Neuron (in vitro differentiated cells): Measurements from ENCODE around the gene MADD.
"Not testable (repeated sequence)": the region's sequence is repeated elsewhere in the genome, so short reads cannot be mapped to it uniquely, and the experiment has no call there.

Experiments used
- H2AFZ ChIP-seq: one replicate; pipeline ENCODE4 v1.6.1; 2013; ENCODE audit warnings: low read depth, mild to moderate bottlenecking, inconsistent platforms, low read length, moderate library complexity
- H3K27me3 ChIP-seq: one replicate; pipeline ENCODE4 v1.6.1; 2013; ENCODE audit warnings: low read length; ENCODE audit not compliant: insufficient read depth
- H3K36me3 ChIP-seq: one replicate; pipeline ENCODE4 v1.6.1; 2013; ENCODE audit warnings: low read length; ENCODE audit not compliant: insufficient read depth
- H3K4me1 ChIP-seq: one replicate; pipeline ENCODE4 v1.6.1; 2013; ENCODE audit warnings: low read length; ENCODE audit not compliant: insufficient read depth
- H3K4me3 ChIP-seq: 2 replicates; pipeline ENCODE4 v1.5.1; 2013; ENCODE audit warnings: mild to moderate bottlenecking, low read length, moderate library complexity
- H3K9me3 ChIP-seq: one replicate; pipeline ENCODE4 v1.6.1; 2013; ENCODE audit warnings: low read length

MADD gene

DNA sequence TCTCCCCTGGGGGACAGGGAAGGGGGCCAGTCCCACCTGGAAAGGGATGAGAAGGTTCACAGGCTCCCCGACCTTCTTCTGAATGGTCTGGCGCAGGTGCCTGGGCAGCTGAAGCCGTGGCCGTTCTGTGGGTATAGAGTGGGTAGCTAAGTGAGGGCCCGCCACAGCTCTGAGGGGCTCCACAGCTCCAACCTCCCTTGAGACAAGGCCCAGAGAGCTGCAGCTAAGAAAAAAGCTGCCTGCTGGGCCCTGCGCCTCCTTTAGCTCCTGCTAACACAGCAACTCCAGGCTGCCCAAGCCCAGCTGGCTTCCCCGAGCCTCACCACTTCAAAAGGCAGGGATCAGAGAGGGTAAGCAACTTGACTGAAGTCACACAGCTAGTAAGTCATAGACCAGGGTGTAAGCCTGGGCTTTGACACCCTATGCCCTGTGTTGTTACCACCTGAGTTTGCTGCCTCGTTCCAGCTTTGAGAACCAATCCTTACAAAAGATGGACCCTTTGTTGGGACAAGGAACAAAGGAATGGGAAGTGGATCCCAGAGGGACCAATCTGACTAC is 64.0 kb downstream of the MADD start:
- no peaks in the 10 kb centered on the region for H3K9me3 ChIP-seq
- no peak overlapping the region for H2AFZ ChIP-seq
- H3K4me3 ChIP-seq = no peak overlapping the region
- no peaks in the 10 kb centered on the region for H3K4me1 ChIP-seq
- peaks cover 8% of the 10 kb centered on the region for H3K36me3 ChIP-seq
- no peaks in the 10 kb centered on the region for H3K27me3 ChIP-seq

DNA sequence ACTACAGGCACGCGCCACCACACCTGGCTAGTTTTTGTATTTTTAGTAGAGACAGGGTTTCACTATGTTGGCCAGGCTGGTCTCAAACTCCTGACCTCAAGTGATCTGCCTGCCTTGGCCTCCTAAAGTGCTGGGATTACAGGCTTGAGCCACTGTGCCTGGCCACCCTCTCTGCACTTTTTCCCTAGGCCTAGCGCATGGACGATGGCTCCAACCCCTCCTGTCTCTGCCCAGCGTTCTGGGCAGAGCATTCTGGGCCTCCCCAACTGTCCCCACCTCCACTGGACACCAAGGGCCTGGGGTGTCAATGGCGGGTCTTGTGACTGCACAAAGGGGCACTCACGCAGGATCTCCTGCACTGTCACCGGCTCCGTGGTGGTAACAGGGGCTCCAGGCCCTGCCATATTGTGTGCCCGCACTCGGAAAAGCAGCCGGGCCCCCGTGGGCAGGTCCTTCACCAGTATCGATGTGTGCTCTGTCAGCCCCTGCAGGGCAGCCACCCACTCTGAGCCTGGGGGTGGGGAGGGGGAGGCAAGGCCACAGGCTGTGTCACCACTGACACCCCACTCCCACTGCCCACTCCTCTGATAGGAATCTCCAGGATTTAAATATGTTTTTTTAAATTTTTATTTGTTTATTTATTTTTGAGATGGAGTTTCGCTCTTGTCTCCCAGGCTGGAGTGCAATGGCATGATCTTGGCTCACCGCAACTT is 64.9 kb downstream of the MADD start:
- H3K36me3 ChIP-seq, H3K9me3 ChIP-seq, H2AFZ ChIP-seq, H3K4me3 ChIP-seq, H3K4me1 ChIP-seq, H3K27me3 ChIP-seq: not testable (repeated sequence)

DNA sequence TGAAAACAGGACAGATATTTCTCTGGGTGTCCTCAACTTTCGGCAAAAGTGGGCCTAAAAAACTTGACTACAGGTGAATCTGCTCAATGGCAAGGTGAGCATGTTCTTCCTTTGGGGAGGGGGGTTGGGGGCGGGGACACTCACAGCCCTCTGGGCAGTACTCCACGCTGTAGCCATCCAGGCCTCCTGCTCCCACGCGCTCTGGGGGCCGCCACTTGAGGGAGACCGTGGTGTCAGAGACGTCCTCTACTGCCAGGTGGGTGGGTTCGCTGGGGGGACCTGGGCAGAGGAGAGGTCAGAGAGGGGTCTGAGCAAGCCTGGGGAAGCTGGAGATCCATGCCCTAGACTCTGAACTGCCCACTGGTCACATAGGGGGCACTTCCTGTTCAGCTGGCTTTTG is 65.8 kb downstream of the MADD start:
- Histone ChIP-seq H3K4me3 (no peak overlapping the region), H3K9me3 (no peaks in the 10 kb centered on the region), H3K36me3 (no peaks in the 10 kb centered on the region), H3K4me1 (no peaks in the 10 kb centered on the region), H2AFZ (no peak overlapping the region), H3K27me3 (no peaks in the 10 kb centered on the region)

DNA sequence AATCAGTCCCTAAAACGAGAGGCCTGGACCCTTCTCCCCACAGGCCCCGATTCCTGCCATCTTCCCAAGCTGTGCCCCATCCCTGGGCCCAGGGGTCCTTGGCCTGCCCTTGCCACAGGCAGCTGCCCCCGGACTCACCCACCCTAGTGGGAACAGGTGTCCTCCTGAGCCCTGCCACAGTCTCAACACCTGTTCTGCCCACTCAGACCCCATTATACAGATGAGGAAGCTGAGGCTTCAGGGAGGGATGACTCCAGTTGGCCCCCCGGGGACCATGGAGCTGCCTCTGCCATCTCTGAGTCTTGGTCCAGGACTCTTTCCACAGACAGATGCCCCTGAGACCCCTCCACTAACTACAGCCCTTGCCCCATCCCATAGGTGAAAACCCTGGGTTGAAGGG is 66.7 kb downstream of the MADD start:
- Histone ChIP-seq H3K9me3 (no peaks in the 10 kb centered on the region), H3K27me3 (no peaks in the 10 kb centered on the region), H2AFZ (no peak overlapping the region), H3K36me3 (no peaks in the 10 kb centered on the region), H3K4me3 (no peak overlapping the region), H3K4me1 (peaks cover 6% of the 10 kb centered on the region)

DNA sequence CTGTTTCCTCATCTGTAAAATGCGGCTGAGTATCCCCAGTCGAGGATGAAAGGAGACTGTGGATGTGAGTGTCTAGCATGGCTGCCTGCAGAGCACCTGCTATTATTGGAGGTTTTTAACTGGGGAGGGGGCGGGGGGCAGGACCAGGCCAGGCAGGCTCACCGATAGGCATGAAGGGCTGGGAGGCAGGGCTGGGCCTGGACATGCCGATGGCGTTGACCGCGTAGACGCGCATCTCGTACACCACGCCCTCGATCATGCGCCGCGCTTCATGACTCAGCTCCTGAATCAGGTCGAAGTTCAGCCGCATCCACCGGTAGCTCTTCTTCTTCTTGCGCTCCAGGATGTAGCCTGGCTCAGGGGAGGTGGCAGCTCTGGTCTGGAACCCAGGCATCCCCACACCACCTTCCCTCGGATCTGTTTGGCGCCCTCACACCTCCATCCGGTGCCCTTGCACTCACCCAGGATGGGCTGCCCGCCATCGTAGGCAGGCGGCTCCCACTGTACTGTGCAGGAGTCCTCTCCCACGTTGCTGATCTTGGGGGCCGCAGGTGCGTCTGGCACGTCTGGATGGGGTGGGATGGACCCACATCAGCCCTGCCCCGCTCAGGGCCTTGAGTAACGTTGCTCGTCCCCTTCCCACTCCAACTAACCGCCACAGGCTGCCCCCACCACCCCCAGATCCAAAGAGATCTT is 67.4 kb downstream of the MADD start:
- no peak overlapping the region for H3K4me3 ChIP-seq
- H2AFZ ChIP-seq = no peak overlapping the region
- H3K27me3 ChIP-seq = no peaks in the 10 kb centered on the region
- no peaks in the 10 kb centered on the region for H3K36me3 ChIP-seq
- peaks cover 7% of the 10 kb centered on the region for H3K4me1 ChIP-seq
- H3K9me3 ChIP-seq = no peaks in the 10 kb centered on the region

DNA sequence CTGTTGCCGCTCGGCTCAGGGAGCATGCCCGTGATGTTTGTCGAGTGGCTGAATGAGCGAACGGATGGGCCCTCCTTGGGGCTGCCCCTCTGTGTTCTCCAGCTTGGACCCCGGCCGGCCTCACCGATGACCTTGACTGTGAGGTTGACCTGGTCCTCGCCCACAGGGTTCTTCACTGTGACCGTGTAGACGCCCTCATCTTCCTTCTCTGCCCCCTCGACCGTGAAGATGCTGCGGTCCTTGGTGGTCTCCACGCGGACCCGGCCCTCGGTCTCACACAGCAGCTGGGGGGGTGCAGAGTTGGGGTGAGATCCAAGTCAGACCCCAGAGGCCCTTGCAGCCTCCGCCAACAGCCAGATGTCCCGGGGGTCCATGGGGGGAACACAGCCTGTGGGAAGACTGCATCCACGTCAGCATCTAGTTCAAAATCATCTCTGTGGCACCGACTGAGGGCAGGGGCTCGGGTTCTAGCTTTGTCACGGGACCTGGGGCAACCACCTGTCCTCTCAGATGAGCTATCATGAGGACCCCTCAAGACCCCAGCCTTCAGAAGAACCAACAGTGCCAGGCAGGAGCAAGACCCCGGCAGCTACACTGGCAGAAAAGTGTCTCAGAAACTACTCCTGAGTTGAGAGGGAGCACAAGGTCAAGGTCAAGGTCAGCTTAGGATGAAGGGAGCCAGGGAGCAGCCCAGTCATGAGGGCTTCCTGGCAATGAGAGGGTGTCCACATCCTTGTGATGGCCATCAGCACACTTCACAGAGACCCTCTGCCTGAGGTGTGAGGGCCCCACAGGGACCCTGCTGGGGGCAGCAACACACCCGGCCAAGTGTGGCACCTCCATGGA is 68.7 kb downstream of the MADD start:
- Histone ChIP-seq H3K4me3 (no peak overlapping the region), H3K27me3 (no peaks in the 10 kb centered on the region), H3K36me3 (no peaks in the 10 kb centered on the region), H3K9me3 (no peaks in the 10 kb centered on the region), H3K4me1 (peaks cover 7% of the 10 kb centered on the region), H2AFZ (no peak overlapping the region)

DNA sequence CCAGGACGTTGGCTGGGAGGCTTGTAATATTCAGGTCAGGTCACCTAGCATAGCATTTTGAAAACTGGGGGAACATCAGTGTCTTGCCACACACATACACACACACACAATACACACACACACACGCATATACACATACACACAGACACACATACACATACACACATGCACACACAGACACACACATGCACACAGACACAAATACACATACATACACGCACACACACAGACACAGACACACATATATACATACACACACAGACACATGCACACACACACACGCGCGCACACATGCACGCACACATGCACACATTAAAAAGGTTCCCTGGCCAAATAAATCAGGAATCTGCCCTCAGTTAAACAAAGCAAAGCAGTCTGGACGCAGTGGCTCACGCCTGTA is 70.1 kb downstream of the MADD start:
- Histone ChIP-seq H3K4me1 (peaks cover 7% of the 10 kb centered on the region), H3K4me3 (no peak overlapping the region), H3K36me3 (no peaks in the 10 kb centered on the region), H3K9me3 (no peaks in the 10 kb centered on the region), H3K27me3 (no peaks in the 10 kb centered on the region), H2AFZ (no peak overlapping the region)

DNA sequence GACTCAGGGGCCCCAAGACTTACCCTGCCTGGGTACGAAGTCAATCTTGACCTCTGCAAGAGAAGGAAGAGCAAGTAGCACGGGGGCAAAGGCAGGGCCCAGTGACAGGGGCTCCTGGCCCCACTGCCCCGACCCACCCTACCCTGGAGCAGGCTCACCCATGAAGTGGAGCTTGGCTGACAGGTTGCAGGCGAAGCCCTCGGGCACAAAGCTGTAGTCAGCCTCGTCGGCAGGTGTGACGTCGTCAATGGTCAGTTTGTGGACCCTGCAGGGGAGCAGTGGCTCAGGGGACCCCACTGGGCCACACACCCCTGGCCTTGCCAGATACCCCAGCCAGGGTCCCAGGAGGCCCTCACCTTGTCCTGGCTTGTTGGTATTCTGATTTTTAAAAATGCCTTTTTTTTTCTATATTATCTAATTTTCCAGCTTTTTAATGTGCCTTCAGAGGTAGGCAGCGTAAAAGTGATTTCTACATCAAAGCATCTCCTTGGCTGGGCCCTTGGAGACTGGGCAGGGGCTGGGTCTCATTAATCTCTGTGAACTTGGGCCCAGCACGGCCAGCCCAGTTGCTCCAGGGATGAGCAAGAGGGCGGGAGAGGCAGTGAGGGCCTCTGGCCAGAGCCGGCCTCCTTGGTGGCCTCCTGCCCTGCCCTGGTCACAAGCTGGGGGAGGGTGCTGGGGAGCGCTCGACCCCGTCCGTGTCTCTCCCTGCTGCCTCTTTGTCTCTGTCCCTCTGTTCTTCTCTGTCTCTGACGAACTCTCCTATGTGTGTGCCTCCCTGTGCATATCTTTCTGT is 71.2 kb downstream of the MADD start:
- no peak overlapping the region for H2AFZ ChIP-seq
- H3K9me3 ChIP-seq = no peaks in the 10 kb centered on the region
- H3K4me3 ChIP-seq = no peak overlapping the region
- no peaks in the 10 kb centered on the region for H3K36me3 ChIP-seq
- peaks cover under 1% of the 10 kb centered on the region for H3K27me3 ChIP-seq
- peaks cover 9% of the 10 kb centered on the region for H3K4me1 ChIP-seq

DNA sequence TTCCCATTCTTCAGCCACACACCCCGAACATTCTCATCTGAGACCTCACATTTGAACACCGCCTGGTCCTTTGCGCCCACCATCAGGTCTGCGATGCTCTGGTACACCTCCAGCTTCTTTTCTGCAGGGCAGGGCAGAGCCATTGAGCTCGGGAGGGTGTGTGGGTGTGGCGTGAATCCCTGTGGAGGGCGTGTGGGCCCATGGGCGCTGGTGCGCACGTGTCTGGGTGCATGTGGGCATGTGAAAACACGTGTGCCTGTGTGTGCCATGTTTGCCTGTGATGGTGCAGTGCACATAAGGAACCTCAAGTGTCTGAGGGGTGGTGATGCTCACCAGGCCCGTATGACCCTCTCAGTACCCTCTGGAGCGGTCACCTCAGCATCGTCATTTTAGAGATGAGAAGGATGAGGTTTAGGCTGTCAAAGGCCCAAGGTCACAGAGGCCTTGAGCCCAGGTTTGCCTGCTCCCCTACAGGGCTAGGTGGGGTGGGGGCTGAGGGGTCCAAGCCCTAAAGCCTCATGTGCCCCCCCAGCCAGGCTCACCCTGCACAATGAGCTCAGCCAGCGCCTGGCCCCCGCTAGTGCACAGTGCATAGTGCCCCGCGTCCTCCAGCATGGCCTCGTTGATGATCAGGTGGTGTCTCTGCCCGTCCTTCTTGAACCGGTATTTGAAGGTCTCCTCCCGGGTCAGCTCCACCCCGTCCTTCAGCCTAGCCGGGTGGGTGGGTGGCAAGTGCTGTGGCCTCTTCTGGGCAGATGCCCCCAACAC is 72.3 kb downstream of the MADD start:
- no peaks in the 10 kb centered on the region for H3K9me3 ChIP-seq
- H3K4me3 ChIP-seq = no peak overlapping the region
- no peaks in the 10 kb centered on the region for H3K36me3 ChIP-seq
- H2AFZ ChIP-seq = no peak overlapping the region
- H3K4me1 ChIP-seq = peaks cover 9% of the 10 kb centered on the region
- H3K27me3 ChIP-seq = peaks cover 5% of the 10 kb centered on the region

DNA sequence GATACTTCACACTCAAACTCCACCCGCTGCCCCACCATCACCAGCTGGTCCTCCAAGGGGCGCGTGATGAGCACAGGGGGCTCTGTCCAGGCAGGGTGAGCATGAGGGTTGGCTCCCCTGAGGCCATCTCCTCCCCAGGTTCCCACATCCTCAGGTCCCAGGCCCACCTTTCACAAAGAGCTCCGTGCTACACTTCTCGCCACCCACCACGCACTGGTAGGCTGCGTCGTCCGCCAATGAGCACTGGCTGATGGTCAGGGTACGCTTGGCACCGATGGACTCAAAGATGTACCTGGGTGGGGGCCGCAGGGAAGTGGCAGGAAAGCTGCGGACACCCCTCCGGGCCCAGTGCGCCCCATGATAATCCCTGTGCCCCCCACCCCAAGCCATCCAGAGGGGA is 72.9 kb downstream of the MADD start:
- Histone ChIP-seq H3K4me1 (peaks cover 9% of the 10 kb centered on the region), H3K27me3 (peaks cover 5% of the 10 kb centered on the region), H3K9me3 (no peaks in the 10 kb centered on the region), H3K4me3 (no peak overlapping the region), H3K36me3 (no peaks in the 10 kb centered on the region), H2AFZ (no peak overlapping the region)

DNA sequence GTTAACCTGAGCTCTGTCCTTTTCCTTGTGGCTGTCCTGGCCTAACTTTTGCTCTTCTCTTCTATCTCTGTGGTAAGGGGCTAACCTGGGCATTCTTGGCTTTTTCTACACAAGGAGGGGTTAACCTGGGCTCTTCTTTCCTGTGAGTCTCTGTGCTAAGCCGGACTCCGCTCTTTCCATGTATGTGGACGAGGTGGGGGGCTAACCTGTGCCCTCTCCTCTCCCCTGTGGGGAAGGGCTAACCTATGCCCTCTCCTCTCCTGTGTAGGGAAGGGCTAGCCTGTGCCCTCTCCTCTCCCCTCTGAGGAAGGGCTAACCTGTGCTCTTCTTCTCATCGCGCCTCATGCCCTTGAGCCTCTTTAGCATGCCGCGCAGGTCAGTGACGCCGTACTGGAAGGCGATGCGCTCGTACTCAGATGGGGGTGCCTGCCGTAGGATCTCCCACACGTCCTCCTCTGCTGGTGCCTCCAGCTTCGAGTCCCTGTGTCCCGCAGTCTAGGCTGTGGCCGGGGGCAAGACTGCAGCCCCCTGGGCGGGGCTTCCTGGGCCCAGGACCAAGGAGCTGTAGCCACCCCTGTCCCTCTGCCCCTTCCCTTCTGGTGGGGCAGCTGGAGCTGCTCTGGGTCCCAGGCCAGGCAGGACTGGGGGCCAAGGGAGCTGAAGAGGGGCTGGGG is 76.1 kb downstream of the MADD start:
- H2AFZ ChIP-seq = no peak overlapping the region

More for the DNA sequence above, 76.1 kb downstream of the MADD start:
- H3K4me1 ChIP-seq = peaks cover 9% of the 10 kb centered on the region
- no peaks in the 10 kb centered on the region for H3K9me3 ChIP-seq
- no peaks in the 10 kb centered on the region for H3K36me3 ChIP-seq
- peaks cover 5% of the 10 kb centered on the region for H3K27me3 ChIP-seq
- H3K4me3 ChIP-seq = no peak overlapping the region
